ENCODE measurements around the gene ACP7. TPM values are rescaled to one million over a fixed set of nuclear protein-coding genes. Genes with fewer than 3 reads are reported as not detected.

The ACP7 gene
- total RNA-seq, 1 donor from 2014 or later, result not detected

- H3K4me1 Mint-ChIP-seq, result no peaks in the 10 kb centered on the region
- TF ChIP-seq CTCF (IDR thresholded peaks at IDR 0.05), result no peak
- ChIA-PET CTCF (no interaction called here), POLR2A (interaction anchor here (0.6 kb wide), 1 partner anchor 285 kb away, joined by 4 read pairs; no protein-coding TSS in a partner anchor)
- intact Hi-C loops (cut with micrococcal nuclease), result no loop called here
- no peaks in the 10 kb centered on the region for H3K36me3 Mint-ChIP-seq (ENCODE audit: low read depth)
- H3K9me3 Mint-ChIP-seq, result peaks cover 2% of the 10 kb centered on the region
- no peak overlapping the region for H3K4me3 Mint-ChIP-seq
- ATAC-seq (ENCODE audit: low read depth) (no peak), DNase-seq (no peak)
- H3K27me3 Mint-ChIP-seq, result peaks cover 5% of the 10 kb centered on the region
- no peak overlapping the region for H3K27ac Mint-ChIP-seq
Observed at GRCh38 chr19:39054091-39054470, 30.1 kb upstream of the ACP7 start.

GRCh38 chr19:39057615-39058014, 26.6 kb upstream of the ACP7 start:
- no peak overlapping the region for H3K27ac Mint-ChIP-seq
- H3K27me3 Mint-ChIP-seq, result peaks cover 10% of the 10 kb centered on the region
- no peaks in the 10 kb centered on the region for H3K9me3 Mint-ChIP-seq
- CTCF ChIA-PET, result no interaction called here
- TF ChIP-seq CTCF (IDR thresholded peaks at IDR 0.05), result no peak
- POLR2A ChIA-PET, result no interaction called here
- DNase-seq, result no peak
- no peak overlapping the region for H3K4me3 Mint-ChIP-seq
- no peak for ATAC-seq (ENCODE audit: low read depth)
- H3K4me1 Mint-ChIP-seq, result no peaks in the 10 kb centered on the region
- no peaks in the 10 kb centered on the region for H3K36me3 Mint-ChIP-seq (ENCODE audit: low read depth)
- intact Hi-C loops (cut with micrococcal nuclease), result no loop called here

GRCh38 chr19:39059302-39059701, 24.9 kb upstream of the ACP7 start:
- Mint-ChIP-seq H3K9me3 (no peaks in the 10 kb centered on the region), H3K4me1 (no peaks in the 10 kb centered on the region), H3K27ac (no peak overlapping the region), H3K27me3 (peaks cover 7% of the 10 kb centered on the region), H3K36me3 (ENCODE audit: low read depth) (no peaks in the 10 kb centered on the region), H3K4me3 (no peak overlapping the region)
- POLR2A ChIA-PET, result no interaction called here
- ATAC-seq (ENCODE audit: low read depth), result no peak
- CTCF ChIA-PET, result no interaction called here
- TF ChIP-seq CTCF (IDR thresholded peaks at IDR 0.05), result no peak
- intact Hi-C loops (cut with micrococcal nuclease), result no loop called here
- DNase-seq, result no peak

- DNase-seq (no peak), ATAC-seq (ENCODE audit: low read depth) (no peak)
- no peaks in the 10 kb centered on the region for H3K4me1 Mint-ChIP-seq
- H3K4me3 Mint-ChIP-seq, result no peak overlapping the region
- no peak for TF ChIP-seq CTCF (IDR thresholded peaks at IDR 0.05)
- no peaks in the 10 kb centered on the region for H3K9me3 Mint-ChIP-seq
- intact Hi-C loops (cut with micrococcal nuclease), result no loop called here
- H3K36me3 Mint-ChIP-seq (ENCODE audit: low read depth), result no peaks in the 10 kb centered on the region
- ChIA-PET POLR2A (no interaction called here), CTCF (no interaction called here)
- peaks cover 7% of the 10 kb centered on the region for H3K27me3 Mint-ChIP-seq
- H3K27ac Mint-ChIP-seq, result no peak overlapping the region
Observed at GRCh38 chr19:39060171-39060570, 24.0 kb upstream of the ACP7 start.

- Mint-ChIP-seq H3K4me1 (no peaks in the 10 kb centered on the region), H3K27me3 (peaks cover 9% of the 10 kb centered on the region), H3K4me3 (no peak overlapping the region), H3K27ac (no peak overlapping the region), H3K9me3 (peaks cover 2% of the 10 kb centered on the region), H3K36me3 (ENCODE audit: low read depth) (no peaks in the 10 kb centered on the region)
- no peak for TF ChIP-seq CTCF (IDR thresholded peaks at IDR 0.05)
- intact Hi-C loops (cut with micrococcal nuclease), result no loop called here
- CTCF ChIA-PET, result no interaction called here
- DNase-seq, result no peak
- POLR2A ChIA-PET, result no interaction called here
- no peak for ATAC-seq (ENCODE audit: low read depth)
Observed at GRCh38 chr19:39064405-39064804, 19.8 kb upstream of the ACP7 start.
